Right atrium auricular region (tissue), 2 donors: ENCODE data around the gene GP9. TPM values are rescaled to one million over a fixed set of nuclear protein-coding genes. Genes with fewer than 3 reads are reported as not detected.
A peak's percentile ranks its signal among the peaks of the same experiment; 100 is the strongest.
"Not testable (repeated sequence)": the region's sequence is repeated elsewhere in the genome, so short reads cannot be mapped to it uniquely, and the experiment has no call there.

Experiments
- DNase-seq: peaks from one replicate; pipeline ENCODE4 v3.0.0-alpha.2; 2019; ENCODE audit warnings: low spot score
- H3K27ac ChIP-seq, 2 donors: fragments of 200-600 bp; sonication (generic); 1 replicate in 1 of 2; 2 replicates in 1 of 2; pipeline ENCODE4 v1.5.1; 2016 to 2019
- H3K27me3 ChIP-seq, 2 donors: fragments of 200-600 bp; sonication (generic); one replicate each; pipeline versions ENCODE4 v1.5.1 to v1.6.0; 2017 to 2019
- H3K36me3 ChIP-seq: fragments of 200-600 bp; sonication (generic); one replicate; pipeline ENCODE4 v1.5.1; 2016
- H3K4me1 ChIP-seq, 2 donors: fragments of 200-600 bp; sonication (generic); one replicate each; pipeline versions ENCODE4 v1.5.1 to v1.6.0; 2017 to 2019
- H3K4me3 ChIP-seq, 2 donors: fragments of 200-600 bp; sonication (generic); 1 replicate in 1 of 2; 2 replicates in 1 of 2; pipeline ENCODE4 v1.5.1; 2017 to 2019; ENCODE audit warnings: mild to moderate bottlenecking in 1 of 2, moderate library complexity in 1 of 2
- H3K9me3 ChIP-seq, 2 donors: fragments of 200-600 bp; sonication (generic); one replicate each; pipeline ENCODE4 v1.5.1; 2019
- total RNA-seq, 2 donors: library from RNA; depleted of rRNA; stranded (reverse); fragments of >200 nt; gene quantifications; one replicate each; pipeline ENCODE4 v1.1.0, GENCODE V29; 2016
- TF ChIP-seq, protein P1 (sequence below), 2 donors: fragments of 200-600 bp; sonication (generic); IDR thresholded peaks; one replicate each; pipeline ENCODE4 v1.5.1; 2019; ENCODE audit warnings: antibody characterized with exemption in 2 of 2

The GP9 gene
- total RNA-seq, 2 donors from 2014 or later: not detected

DNA sequence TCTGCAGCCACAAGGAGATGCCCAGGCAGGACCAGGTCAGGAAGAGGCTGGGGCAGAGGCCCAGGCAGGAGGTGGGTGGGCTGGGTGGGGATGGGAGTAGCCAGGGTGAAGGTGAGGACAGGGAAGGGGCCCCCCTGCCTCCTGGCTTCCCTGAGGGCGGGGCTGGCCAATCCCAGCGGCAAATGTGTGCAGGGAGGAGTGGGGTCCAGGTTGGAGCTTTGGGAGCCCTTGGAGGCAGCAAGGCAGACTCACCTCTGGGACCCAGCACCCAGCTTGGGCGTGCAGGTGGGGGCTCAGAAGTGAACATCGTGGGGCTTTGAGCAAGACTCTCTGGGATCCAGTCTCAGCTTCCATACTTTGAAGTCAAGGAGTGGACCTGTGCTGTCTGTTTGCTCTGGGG is 25.2 kb downstream of the GP9 start:
- H3K27ac ChIP-seq: no peak overlapping the region

DNA sequence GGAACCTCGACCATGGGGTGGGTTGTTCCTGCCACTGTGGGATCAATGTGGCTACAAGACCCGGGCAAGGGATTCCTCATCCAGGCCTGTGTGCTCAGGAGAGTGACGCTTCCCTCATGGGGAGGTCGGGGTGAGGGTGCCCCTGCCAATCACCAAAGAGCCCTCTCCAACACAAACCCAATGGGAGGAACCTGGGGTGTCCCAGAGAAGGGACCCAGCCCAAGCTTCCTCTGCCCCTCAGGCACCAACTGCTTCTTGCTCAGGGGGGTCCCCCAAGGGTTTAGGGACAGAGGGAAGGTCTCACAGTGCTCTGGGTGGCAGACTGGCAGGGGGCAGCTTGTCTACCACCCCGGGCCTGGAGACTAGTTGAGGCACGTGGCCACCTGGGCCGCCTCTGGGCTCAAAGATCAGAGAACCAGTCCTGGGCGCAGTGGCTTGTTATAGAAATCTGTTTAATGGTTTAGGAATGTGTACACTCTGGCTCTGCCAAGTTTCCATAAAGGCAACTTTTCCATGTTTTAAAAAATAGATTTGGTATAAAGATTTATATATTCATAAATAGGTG is 26.6 kb downstream of the GP9 start:
- H3K4me3 ChIP-seq: no peak overlapping the region
- TF ChIP-seq, protein P1, sequence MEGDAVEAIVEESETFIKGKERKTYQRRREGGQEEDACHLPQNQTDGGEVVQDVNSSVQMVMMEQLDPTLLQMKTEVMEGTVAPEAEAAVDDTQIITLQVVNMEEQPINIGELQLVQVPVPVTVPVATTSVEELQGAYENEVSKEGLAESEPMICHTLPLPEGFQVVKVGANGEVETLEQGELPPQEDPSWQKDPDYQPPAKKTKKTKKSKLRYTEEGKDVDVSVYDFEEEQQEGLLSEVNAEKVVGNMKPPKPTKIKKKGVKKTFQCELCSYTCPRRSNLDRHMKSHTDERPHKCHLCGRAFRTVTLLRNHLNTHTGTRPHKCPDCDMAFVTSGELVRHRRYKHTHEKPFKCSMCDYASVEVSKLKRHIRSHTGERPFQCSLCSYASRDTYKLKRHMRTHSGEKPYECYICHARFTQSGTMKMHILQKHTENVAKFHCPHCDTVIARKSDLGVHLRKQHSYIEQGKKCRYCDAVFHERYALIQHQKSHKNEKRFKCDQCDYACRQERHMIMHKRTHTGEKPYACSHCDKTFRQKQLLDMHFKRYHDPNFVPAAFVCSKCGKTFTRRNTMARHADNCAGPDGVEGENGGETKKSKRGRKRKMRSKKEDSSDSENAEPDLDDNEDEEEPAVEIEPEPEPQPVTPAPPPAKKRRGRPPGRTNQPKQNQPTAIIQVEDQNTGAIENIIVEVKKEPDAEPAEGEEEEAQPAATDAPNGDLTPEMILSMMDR (IDR thresholded peaks at IDR 0.05): no peak
- peaks cover 0 to 9% of the 10 kb centered on the region in 2 donors for H3K4me1 ChIP-seq
- no peaks in the 10 kb centered on the region for H3K27me3 ChIP-seq
- DNase-seq: peak; percentile 73
- peaks cover under 1% of the 10 kb centered on the region for H3K36me3 ChIP-seq
- peak overlapping the region; percentile 73 to 75 for H3K27ac ChIP-seq
- no peaks in the 10 kb centered on the region for H3K9me3 ChIP-seq

More for the DNA sequence above, 25.2 kb downstream of the GP9 start:
- Histone ChIP-seq H3K9me3 (no peaks in the 10 kb centered on the region), H3K36me3 (no peaks in the 10 kb centered on the region), H3K4me3 (no peak overlapping the region), H3K27me3 (no peaks in the 10 kb centered on the region), H3K4me1 (peaks cover 0 to 9% of the 10 kb centered on the region in 2 donors)
- no peak for DNase-seq
- TF ChIP-seq, protein P1 (IDR thresholded peaks at IDR 0.05): no peak

DNA sequence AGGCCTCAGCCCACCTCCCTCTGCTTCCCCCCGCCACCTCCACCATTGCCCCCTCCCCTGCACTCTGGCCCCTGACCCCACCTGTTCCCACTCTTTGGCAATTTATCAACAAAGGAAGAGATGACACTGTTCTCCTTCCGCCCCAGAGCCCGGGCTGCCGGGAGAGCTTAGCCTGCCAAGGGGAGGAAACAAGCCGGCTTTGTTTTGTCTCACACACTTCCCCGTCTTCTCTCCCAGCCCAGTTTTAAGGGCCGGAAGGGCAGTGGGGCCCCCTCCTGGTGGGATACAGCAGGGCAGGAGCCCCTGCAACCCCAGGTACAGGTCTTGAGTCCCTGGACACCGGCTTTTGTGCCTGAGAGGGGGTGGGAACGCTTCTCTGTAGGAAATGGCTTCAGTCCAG is 27.3 kb downstream of the GP9 start:
- H3K9me3 ChIP-seq, H3K4me1 ChIP-seq, H3K36me3 ChIP-seq, H3K4me3 ChIP-seq, H3K27ac ChIP-seq, H3K27me3 ChIP-seq: not testable (repeated sequence)
- DNase-seq: peak; percentile 64

DNA sequence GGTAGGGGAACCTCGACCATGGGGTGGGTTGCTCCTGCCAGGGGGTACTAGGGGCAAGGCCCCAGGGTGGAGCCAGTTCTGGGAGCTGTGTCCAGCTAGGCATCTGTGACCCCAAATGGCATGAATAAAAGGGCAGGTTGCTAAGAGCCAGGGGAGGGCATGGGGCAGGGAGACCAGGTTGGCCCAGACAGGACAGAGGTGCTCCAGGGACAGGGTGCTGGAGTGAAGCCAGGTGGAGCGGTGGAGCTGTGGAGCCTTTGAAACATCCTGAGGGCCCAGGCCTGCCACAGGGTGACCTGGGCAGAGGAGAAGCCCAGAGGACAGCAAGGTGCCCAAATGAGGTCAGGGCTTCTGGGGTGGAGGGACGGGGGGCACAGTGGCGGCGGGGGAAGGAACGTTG is 27.7 kb downstream of the GP9 start:
- not testable (repeated sequence) for DNase-seq, H3K27me3 ChIP-seq, H3K4me1 ChIP-seq, H3K27ac ChIP-seq, H3K4me3 ChIP-seq, H3K9me3 ChIP-seq
- peaks cover 11% of the 10 kb centered on the region for H3K36me3 ChIP-seq

DNA sequence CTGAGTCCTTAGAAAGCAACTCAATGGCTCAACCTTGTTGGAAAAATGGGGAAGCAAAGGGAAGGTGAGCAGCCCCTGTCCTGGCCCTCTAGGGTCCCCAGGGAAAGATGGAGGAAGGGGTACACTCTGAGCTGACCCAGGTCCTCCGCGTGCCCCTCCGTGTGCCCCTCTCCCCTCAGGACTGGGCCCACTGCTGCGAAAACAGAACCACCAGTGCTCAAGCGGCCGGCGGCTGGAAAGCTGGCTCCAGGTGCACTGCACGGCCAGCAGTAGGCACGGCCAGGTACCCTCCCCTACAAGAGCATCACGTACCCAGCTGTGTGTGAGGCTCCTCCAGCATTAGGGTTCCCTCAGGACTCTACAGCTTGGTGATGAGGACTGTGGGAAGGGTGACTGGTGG is 34.7 kb downstream of the GP9 start:
- no peak overlapping the region for H3K4me3 ChIP-seq
- H3K27me3 ChIP-seq: no peaks in the 10 kb centered on the region
- no peak for DNase-seq
- peaks cover 25% of the 10 kb centered on the region for H3K36me3 ChIP-seq
- H3K27ac ChIP-seq: no peak overlapping the region
- TF ChIP-seq, protein P1 (IDR thresholded peaks at IDR 0.05): no peak
- H3K9me3 ChIP-seq: no peaks in the 10 kb centered on the region
- no peaks in the 10 kb centered on the region for H3K4me1 ChIP-seq

DNA sequence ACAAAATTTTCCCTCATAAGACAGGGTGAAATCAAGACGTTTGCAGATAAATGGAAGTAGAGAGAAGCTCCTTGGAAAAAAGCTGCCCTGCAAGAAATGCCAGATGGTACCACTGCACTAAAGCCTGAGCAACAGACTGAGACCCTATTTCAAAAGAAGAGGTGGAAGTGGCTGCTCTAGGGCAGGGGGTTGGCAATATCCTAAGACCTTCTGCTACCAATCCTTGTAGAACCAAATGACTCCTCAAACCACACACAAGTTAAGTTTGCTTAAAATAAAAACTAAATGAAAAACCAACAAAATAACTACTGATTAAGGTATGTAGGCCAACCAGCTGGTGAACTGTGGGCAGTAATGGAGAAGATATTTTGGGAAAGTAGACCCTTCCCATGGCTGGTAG is 39.7 kb downstream of the GP9 start:
- Histone ChIP-seq H3K4me3 (no peak overlapping the region), H3K27ac (peak overlapping the region; percentile 63 to 67), H3K4me1 (peaks cover 0 to 17% of the 10 kb centered on the region in 2 donors), H3K27me3 (no peaks in the 10 kb centered on the region), H3K36me3 (no peaks in the 10 kb centered on the region), H3K9me3 (no peaks in the 10 kb centered on the region)
- TF ChIP-seq, protein P1 (IDR thresholded peaks at IDR 0.05): no peak
- DNase-seq: no peak
